ENCODE measurements around the gene SMIM41. TPM values are rescaled to one million over a fixed set of nuclear protein-coding genes. Genes with fewer than 3 reads are reported as not detected.
A peak's percentile ranks its signal among the peaks of the same experiment; 100 is the strongest.

The SMIM41 gene
- total RNA-seq, 2 donors from 2014 or later: 0.27 TPM; not detected in 1

- ATAC-seq (no peak), DNase-seq (no peak)
- intact Hi-C loops (cut with DNase I): no loop called here
Observed at GRCh38 chr12:52049688-52050087, 29.8 kb upstream of the SMIM41 start.

- intact Hi-C loops (cut with DNase I): no loop called here
- DNase-seq (peak; percentile 44), ATAC-seq (peak; percentile 11 to 21)
Observed at GRCh38 chr12:52050116-52050757, 29.3 kb upstream of the SMIM41 start.

- ATAC-seq: peak; percentile 84 to 93
- peak; percentile 99 for DNase-seq
- intact Hi-C loops (cut with DNase I): no loop called here
Observed at GRCh38 chr12:52050758-52051541, 28.6 kb upstream of the SMIM41 start, which contains the start of gene NR4A1. Gene NR4A1 (plus strand): TSS chr12:52051442. CDS start chr12:52054329, 2,887 bp downstream.

DNA sequence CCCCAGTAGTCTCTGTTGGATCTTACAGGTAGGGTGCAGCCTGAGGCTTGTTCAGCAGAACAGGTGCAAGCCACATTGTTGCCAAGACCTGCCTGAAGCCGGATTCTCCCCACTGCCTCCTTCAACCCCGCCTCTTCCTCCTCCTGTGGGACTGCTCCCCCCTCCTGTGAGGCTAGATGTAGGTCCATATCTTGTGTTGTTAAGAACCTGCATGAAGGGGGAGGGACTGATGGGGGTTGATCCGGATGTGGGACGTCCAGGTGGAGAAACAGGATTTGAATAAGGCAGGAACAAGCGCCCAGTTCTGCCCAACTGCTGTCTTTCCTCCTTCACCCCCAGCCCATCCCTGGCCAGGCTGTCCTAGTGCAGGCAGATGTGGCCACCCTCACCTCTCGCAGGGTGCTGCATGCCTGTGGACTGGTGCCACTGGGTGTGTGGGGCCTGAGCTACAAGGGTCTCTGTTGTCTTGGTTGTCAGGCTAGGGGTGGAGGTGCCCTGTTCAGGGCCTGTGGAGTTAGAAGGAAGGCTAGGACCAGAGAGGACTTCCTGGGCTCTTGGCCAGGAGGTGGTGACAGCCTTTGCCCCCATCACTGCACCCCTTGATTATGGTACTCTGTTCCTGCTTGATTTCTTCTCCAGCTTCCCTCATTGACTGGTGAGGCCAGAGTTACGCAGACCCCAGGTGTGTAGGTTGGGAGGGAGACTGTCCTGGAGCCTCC, 26.9 kb upstream of the SMIM41 start:
- ATAC-seq (no peak), DNase-seq (peak; percentile 42)
- intact Hi-C loops (cut with DNase I): no loop called here

DNA sequence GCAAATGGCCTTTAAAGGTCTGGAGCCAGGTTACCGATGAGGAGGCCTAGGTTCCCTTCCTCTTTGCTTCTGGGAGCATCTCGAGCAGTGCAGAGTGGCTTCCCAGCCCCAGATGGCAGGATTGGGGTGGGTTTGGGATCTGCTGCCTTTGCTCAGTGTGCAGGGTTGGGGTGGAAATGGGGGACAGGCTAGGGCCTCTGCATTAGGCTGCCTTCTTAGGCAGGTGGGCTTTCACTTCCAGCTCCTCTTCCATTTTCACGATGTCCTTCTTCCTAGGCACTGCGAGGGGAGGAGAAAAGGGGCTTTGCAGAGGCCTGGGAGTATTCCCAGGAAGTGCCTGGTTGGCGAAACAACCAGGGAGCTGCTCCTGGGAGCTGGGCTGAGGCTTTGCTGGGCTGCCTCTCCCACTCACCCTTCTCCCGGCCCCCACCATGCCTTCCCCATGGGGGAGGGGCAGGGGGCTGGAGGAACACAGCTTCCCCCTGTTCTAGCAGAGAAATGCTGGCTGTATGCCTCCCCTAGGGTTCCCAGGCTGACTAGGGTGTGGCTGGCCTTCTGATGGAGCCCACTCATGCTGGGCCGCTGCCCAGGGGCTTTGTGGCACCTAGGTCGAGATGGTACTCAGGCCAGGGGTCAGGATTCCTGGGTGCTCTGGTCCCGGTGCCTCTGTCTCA, 25.8 kb upstream of the SMIM41 start:
- ATAC-seq: no peak
- intact Hi-C loops (cut with DNase I): no loop called here
- peak; percentile 55 for DNase-seq

DNA sequence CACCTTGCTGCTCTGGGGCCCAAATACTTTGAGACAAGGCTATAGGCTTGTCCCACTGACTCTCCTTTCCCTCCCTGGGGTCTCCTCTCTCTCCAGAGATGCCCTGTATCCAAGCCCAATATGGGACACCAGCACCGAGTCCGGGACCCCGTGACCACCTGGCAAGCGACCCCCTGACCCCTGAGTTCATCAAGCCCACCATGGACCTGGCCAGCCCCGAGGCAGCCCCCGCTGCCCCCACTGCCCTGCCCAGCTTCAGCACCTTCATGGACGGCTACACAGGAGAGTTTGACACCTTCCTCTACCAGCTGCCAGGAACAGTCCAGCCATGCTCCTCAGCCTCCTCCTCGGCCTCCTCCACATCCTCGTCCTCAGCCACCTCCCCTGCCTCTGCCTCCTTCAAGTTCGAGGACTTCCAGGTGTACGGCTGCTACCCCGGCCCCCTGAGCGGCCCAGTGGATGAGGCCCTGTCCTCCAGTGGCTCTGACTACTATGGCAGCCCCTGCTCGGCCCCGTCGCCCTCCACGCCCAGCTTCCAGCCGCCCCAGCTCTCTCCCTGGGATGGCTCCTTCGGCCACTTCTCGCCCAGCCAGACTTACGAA, 25.2 kb upstream of the SMIM41 start:
- intact Hi-C loops (cut with DNase I): no loop called here
- ATAC-seq (no peak), DNase-seq (peak; percentile 64)

DNA sequence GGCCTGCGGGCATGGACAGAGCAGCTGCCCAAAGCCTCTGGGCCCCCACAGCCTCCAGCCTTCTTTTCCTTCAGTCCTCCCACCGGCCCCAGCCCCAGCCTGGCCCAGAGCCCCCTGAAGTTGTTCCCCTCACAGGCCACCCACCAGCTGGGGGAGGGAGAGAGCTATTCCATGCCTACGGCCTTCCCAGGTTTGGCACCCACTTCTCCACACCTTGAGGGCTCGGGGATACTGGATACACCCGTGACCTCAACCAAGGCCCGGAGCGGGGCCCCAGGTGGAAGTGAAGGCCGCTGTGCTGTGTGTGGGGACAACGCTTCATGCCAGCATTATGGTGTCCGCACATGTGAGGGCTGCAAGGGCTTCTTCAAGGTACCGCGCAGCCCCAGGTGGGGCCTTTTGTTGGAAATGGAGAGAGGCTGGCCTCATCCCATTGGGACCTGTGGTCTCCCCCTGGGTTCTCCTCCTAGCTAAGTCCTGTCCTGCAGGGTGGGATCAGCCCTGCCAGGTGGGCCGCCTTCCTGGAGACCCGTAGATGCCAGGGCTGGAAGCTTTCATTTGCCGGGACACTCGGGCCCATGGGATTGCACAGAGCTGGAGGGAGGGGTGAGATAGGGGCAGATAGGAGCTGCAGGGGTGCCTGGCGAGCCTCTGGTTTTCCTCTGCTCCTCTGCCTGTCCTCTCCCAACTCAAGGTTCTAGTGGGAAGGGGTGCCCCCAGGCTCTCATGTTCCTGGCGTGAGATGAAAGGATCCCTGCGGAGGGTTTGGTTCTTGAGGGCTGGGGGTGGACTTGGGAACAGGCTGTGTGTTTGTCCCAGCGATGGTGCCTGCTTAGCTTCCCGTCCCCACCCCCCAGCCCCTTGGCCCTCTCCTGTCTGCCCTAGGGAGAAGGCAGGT, 24.4 kb upstream of the SMIM41 start:
- intact Hi-C loops (cut with DNase I): no loop called here
- DNase-seq: peak; percentile 35

GRCh38 chr12:52055731-52056711, 23.5 kb upstream of the SMIM41 start:
- ATAC-seq: no peak
- intact Hi-C loops (cut with DNase I): no loop called here
- DNase-seq: peak; percentile 49

More for the DNA sequence above, 24.4 kb upstream of the SMIM41 start:
- ATAC-seq: no peak

DNA sequence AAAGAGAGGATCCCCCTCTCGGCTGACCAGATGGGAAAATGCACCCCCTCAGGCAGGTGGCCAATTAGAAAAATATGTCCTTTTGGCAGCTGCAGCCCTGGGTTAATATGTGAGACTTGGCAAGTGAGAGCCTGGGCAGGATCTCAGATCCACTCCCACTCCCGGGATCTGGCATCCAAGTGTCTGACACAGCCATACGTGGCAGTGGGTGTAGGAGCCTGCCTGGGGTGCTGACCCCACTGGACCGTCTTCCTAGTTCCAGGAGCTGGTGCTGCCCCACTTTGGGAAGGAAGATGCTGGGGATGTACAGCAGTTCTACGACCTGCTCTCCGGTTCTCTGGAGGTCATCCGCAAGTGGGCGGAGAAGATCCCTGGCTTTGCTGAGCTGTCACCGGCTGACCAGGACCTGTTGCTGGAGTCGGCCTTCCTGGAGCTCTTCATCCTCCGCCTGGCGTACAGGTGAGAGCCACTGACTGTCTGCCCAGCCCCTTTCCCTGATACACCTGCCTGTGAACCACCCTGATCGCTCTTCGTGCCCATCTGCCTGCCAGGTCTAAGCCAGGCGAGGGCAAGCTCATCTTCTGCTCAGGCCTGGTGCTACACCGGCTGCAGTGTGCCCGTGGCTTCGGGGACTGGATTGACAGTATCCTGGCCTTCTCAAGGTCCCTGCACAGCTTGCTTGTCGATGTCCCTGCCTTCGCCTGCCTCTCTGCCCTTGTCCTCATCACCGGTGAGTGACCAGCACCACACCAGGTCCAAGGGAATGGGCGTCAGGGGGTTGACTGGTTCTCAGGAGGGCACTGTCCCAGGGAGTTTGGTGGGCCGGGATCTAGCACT, 22.5 kb upstream of the SMIM41 start:
- DNase-seq: peak; percentile 57
- intact Hi-C loops (cut with DNase I): no loop called here
- ATAC-seq: no peak

- ATAC-seq: no peak
- DNase-seq: no peak
Observed at GRCh38 chr12:52057638-52058576, 21.6 kb upstream of the SMIM41 start.

DNA sequence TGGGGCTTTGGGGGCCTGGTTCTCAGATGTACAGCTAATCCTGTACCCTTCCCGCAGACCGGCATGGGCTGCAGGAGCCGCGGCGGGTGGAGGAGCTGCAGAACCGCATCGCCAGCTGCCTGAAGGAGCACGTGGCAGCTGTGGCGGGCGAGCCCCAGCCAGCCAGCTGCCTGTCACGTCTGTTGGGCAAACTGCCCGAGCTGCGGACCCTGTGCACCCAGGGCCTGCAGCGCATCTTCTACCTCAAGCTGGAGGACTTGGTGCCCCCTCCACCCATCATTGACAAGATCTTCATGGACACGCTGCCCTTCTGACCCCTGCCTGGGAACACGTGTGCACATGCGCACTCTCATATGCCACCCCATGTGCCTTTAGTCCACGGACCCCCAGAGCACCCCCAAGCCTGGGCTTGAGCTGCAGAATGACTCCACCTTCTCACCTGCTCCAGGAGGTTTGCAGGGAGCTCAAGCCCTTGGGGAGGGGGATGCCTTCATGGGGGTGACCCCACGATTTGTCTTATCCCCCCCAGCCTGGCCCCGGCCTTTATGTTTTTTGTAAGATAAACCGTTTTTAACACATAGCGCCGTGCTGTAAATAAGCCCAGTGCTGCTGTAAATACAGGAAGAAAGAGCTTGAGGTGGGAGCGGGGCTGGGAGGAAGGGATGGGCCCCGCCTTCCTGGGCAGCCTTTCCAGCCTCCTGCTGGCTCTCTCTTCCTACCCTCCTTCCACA, 20.7 kb upstream of the SMIM41 start:
- ATAC-seq (no peak), DNase-seq (peak; percentile 54)
- intact Hi-C loops (cut with DNase I): no loop called here

More at GRCh38 chr12:52057638-52058576, 21.6 kb upstream of the SMIM41 start:
- intact Hi-C loops (cut with DNase I): no loop called here

DNA sequence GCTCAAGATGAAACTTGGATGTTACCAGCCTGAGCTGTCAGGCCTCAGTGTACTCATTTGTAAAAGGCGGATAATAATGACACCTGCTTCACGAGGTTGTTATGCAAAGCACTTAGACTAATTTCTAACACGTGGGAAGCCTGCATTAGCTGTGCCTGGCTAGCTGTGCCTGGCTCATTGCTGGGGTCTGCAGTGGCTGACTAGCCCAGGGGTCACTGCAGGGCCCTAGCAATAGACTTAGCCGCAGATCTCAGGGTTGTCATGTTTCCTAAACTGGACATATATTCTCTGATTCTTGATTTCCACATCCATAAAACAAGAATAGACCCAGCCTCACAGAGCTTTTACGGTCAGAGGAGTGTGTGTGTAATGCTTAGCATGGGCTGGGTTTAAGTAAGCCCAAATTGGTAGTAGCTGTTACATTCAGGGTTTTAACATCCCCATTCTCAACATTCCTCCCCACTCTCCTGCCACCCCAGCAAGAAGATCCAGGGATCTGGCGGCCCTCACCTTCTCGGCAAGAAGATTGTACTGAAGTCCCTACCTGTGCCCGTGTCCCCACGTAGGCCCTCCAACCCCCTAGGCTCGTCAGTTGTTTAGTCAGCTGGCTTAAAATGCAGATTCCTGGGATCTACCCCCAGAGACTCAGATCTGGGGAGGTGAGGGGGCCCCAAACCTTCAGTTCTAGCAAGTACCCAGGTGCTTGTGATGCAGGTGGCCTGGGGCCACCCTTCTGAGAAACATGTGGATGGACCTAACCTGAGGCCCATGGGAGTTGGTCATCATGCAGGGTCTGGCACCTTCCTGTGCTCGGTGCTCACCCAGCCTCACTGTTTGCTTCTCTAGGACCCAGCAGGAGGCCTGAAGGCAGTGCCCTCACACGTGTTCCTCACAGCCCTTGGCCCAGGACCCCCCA, 19.7 kb upstream of the SMIM41 start:
- intact Hi-C loops (cut with DNase I): no loop called here
- ATAC-seq: peak; percentile 1 to 13
- peak; percentile 66 for DNase-seq

- intact Hi-C loops (cut with DNase I): no loop called here
- ATAC-seq: peak in 1 of 2 donors; percentile 3
- DNase-seq: peak; percentile 72
Observed at GRCh38 chr12:52060498-52061177, 18.9 kb upstream of the SMIM41 start.

Data from left cardiac atrium (tissue), 4 donors.